Astrocyte (in vitro differentiated cells and primary cell): ENCODE measurements around the gene ROBO3. TPM values are rescaled to one million over a fixed set of nuclear protein-coding genes. Genes with fewer than 3 reads are reported as not detected.

Experiments
- DNase-seq: peaks from one replicate; pipeline ENCODE4 v3.0.0-alpha.2; 2010; ENCODE audit warnings: low read depth
- FAIRE-seq: peaks from 2 replicates; lab custom pipeline; 2011; peaks lifted over from hg19 to GRCh38; lab: Jason Lieb, UNC
- H2AFZ ChIP-seq: 2 replicates; pipeline ENCODE4 v1.6.0; 2012; ENCODE audit warnings: low read depth, low read length, inconsistent platforms
- H3K27ac ChIP-seq: 2 replicates; pipeline ENCODE4 v1.5.1; 2011; ENCODE audit warnings: low read depth, low read length, inconsistent platforms
- H3K27me3 ChIP-seq: 2 replicates; pipeline ENCODE4 v1.6.0; 2011; ENCODE audit warnings: low read length, inconsistent platforms; ENCODE audit not compliant: insufficient read depth
- H3K36me3 ChIP-seq: 2 replicates; pipeline ENCODE4 v1.5.1; 2011; ENCODE audit warnings: low read length, inconsistent platforms; ENCODE audit not compliant: insufficient read depth
- H3K4me1 ChIP-seq: 2 replicates; pipeline ENCODE4 v1.5.1; 2011; ENCODE audit warnings: low read length, inconsistent platforms; ENCODE audit not compliant: insufficient read depth
- H3K4me2 ChIP-seq: 2 replicates; pipeline ENCODE4 v1.6.0; 2012; ENCODE audit warnings: low read length, inconsistent platforms
- H3K4me3 ChIP-seq: 2 replicates; pipeline ENCODE4 v1.5.1; 2011; ENCODE audit warnings: low read depth, mild to moderate bottlenecking, low read length, inconsistent platforms; ENCODE audit not compliant: insufficient read depth
- H3K79me2 ChIP-seq: 2 replicates; pipeline ENCODE4 v1.6.0; 2012; ENCODE audit warnings: mild to moderate bottlenecking, low read length, inconsistent platforms; ENCODE audit not compliant: insufficient read depth
- H3K9ac ChIP-seq: 2 replicates; pipeline ENCODE4 v1.6.0; 2012; ENCODE audit warnings: mild to moderate bottlenecking, low read length, inconsistent platforms
- H3K9me3 ChIP-seq: 2 replicates; pipeline ENCODE4 v1.5.1; 2012; ENCODE audit warnings: low read depth, mild to moderate bottlenecking, low read length, inconsistent platforms; ENCODE audit not compliant: insufficient read depth
- H4K20me1 ChIP-seq: 2 replicates; pipeline ENCODE4 v1.6.0; 2012; ENCODE audit warnings: low read length, inconsistent platforms; ENCODE audit not compliant: insufficient read depth
- H3K27ac Mint-ChIP-seq: one replicate; pipeline ENCODE4 v1.8.0; 2021; ENCODE audit warnings: mild to moderate bottlenecking, mixed read lengths; ENCODE audit not compliant: unreplicated experiment
- H3K27me3 Mint-ChIP-seq: one replicate; pipeline ENCODE4 v1.8.0; 2021; ENCODE audit warnings: low read depth, mixed read lengths; ENCODE audit not compliant: unreplicated experiment
- H3K36me3 Mint-ChIP-seq: one replicate; pipeline ENCODE4 v1.8.0; 2021; ENCODE audit warnings: low read depth, mixed read lengths; ENCODE audit not compliant: unreplicated experiment
- H3K4me1 Mint-ChIP-seq: one replicate; pipeline ENCODE4 v1.8.0; 2021; ENCODE audit warnings: low read depth, mixed read lengths; ENCODE audit not compliant: unreplicated experiment
- H3K4me3 Mint-ChIP-seq: one replicate; pipeline ENCODE4 v1.8.0; 2021; ENCODE audit warnings: mild to moderate bottlenecking, moderate library complexity, mixed read lengths; ENCODE audit not compliant: unreplicated experiment
- H3K9me3 Mint-ChIP-seq: one replicate; pipeline ENCODE4 v1.8.0; 2021; ENCODE audit warnings: mild to moderate bottlenecking, mixed read lengths; ENCODE audit not compliant: unreplicated experiment
- EZH2 ChIP-seq: IDR thresholded peaks from 2 replicates; pipeline ENCODE4 v1.6.1; 2012; ENCODE audit warnings: mild to moderate bottlenecking, low read length, inconsistent platforms; ENCODE audit not compliant: insufficient read depth
- total RNA-seq: library from RNA; stranded (reverse); gene quantifications from 2 replicates; pipeline ENCODE4 v1.2.1, GENCODE V29; 2021
- TF ChIP-seq, protein P1 (sequence below): IDR thresholded peaks from 2 replicates; pipeline ENCODE4 v1.5.1; 2011; ENCODE audit warnings: low read depth, mild to moderate bottlenecking, inconsistent platforms, low read length, moderate library complexity; ENCODE audit not compliant: insufficient read depth

ROBO3 gene
- total RNA-seq, 1 donor from 2014 or later: 12.9 TPM

GRCh38 chr11:124923296-124923695 lies 58.1 kb downstream of the ROBO3 start:
- Histone ChIP-seq H3K4me2 (no peak overlapping the region), H3K27ac (no peak overlapping the region), H4K20me1 (no peaks in the 10 kb centered on the region), H3K9ac (no peak overlapping the region), H3K79me2 (no peaks in the 10 kb centered on the region), H3K4me1 (peaks cover 4% of the 10 kb centered on the region), H3K36me3 (no peaks in the 10 kb centered on the region), H2AFZ (no peak overlapping the region), H3K4me3 (no peak overlapping the region), H3K9me3 (no peaks in the 10 kb centered on the region), H3K27me3 (no peaks in the 10 kb centered on the region)
- FAIRE-seq (no peak), DNase-seq (no peak)
- H3K27ac Mint-ChIP-seq: no peak overlapping the region
- H3K27me3 Mint-ChIP-seq: peaks cover 24% of the 10 kb centered on the region
- no peaks in the 10 kb centered on the region for H3K36me3 Mint-ChIP-seq
- TF ChIP-seq, protein P1, sequence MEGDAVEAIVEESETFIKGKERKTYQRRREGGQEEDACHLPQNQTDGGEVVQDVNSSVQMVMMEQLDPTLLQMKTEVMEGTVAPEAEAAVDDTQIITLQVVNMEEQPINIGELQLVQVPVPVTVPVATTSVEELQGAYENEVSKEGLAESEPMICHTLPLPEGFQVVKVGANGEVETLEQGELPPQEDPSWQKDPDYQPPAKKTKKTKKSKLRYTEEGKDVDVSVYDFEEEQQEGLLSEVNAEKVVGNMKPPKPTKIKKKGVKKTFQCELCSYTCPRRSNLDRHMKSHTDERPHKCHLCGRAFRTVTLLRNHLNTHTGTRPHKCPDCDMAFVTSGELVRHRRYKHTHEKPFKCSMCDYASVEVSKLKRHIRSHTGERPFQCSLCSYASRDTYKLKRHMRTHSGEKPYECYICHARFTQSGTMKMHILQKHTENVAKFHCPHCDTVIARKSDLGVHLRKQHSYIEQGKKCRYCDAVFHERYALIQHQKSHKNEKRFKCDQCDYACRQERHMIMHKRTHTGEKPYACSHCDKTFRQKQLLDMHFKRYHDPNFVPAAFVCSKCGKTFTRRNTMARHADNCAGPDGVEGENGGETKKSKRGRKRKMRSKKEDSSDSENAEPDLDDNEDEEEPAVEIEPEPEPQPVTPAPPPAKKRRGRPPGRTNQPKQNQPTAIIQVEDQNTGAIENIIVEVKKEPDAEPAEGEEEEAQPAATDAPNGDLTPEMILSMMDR: no peak
- TF ChIP-seq EZH2: no peak
- H3K4me3 Mint-ChIP-seq: no peak overlapping the region
- H3K9me3 Mint-ChIP-seq: peaks cover 12% of the 10 kb centered on the region
- H3K4me1 Mint-ChIP-seq: peaks cover 2% of the 10 kb centered on the region

GRCh38 chr11:124928942-124929665 lies 63.9 kb downstream of the ROBO3 start:
- no peaks in the 10 kb centered on the region for H3K27me3 ChIP-seq
- H3K9me3 Mint-ChIP-seq: peaks cover 8% of the 10 kb centered on the region
- peaks cover 13% of the 10 kb centered on the region for H3K27me3 Mint-ChIP-seq
- H3K4me3 Mint-ChIP-seq: no peak overlapping the region
- H3K9ac ChIP-seq: no peak overlapping the region
- no peaks in the 10 kb centered on the region for H3K4me1 Mint-ChIP-seq
- no peaks in the 10 kb centered on the region for H4K20me1 ChIP-seq
- TF ChIP-seq, protein P1: no peak
- TF ChIP-seq EZH2: no peak
- H3K27ac Mint-ChIP-seq: no peak overlapping the region
- no peaks in the 10 kb centered on the region for H3K36me3 ChIP-seq
- no peak overlapping the region for H2AFZ ChIP-seq
- no peaks in the 10 kb centered on the region for H3K9me3 ChIP-seq
- no peak for DNase-seq
- H3K79me2 ChIP-seq: no peaks in the 10 kb centered on the region
- peaks cover 2% of the 10 kb centered on the region for H3K36me3 Mint-ChIP-seq
- no peak for FAIRE-seq
- no peak overlapping the region for H3K4me2 ChIP-seq
- H3K27ac ChIP-seq: no peak overlapping the region
- H3K4me1 ChIP-seq: peaks cover 1% of the 10 kb centered on the region
- H3K4me3 ChIP-seq: no peak overlapping the region

- Mint-ChIP-seq H3K4me1 (peaks cover 1% of the 10 kb centered on the region), H3K27ac (no peak overlapping the region), H3K9me3 (peaks cover 3% of the 10 kb centered on the region), H3K4me3 (no peak overlapping the region), H3K27me3 (peaks cover 3% of the 10 kb centered on the region), H3K36me3 (peaks cover 2% of the 10 kb centered on the region)
- DNase-seq (no peak), FAIRE-seq (no peak)
- H4K20me1 ChIP-seq: no peaks in the 10 kb centered on the region
- H3K9me3 ChIP-seq: no peaks in the 10 kb centered on the region
- H3K4me3 ChIP-seq: no peak overlapping the region
- H3K36me3 ChIP-seq: no peaks in the 10 kb centered on the region
- TF ChIP-seq EZH2: no peak
- TF ChIP-seq, protein P1: no peak
- H3K4me2 ChIP-seq: no peak overlapping the region
- no peaks in the 10 kb centered on the region for H3K27me3 ChIP-seq
- no peak overlapping the region for H3K27ac ChIP-seq
- H3K79me2 ChIP-seq: no peaks in the 10 kb centered on the region
- no peak overlapping the region for H3K9ac ChIP-seq
- H3K4me1 ChIP-seq: peaks cover 15% of the 10 kb centered on the region
- no peak overlapping the region for H2AFZ ChIP-seq
Observed at GRCh38 chr11:124930799-124931198, 65.6 kb downstream of the ROBO3 start.
